Erythroblast (primary cell): ENCODE data around the gene KCNJ1.

Source experiments
- GATA1 ChIP-seq: IDR thresholded peaks from 2 replicates; pipeline ENCODE4 v1.6.1; 2011; ENCODE audit warnings: low read depth, mild to moderate bottlenecking, control low read depth, low read length, moderate library complexity
- POLR2A ChIP-seq: IDR thresholded peaks from 2 replicates; pipeline ENCODE4 v1.6.1; 2011; ENCODE audit warnings: mild to moderate bottlenecking, low read length

DNA sequence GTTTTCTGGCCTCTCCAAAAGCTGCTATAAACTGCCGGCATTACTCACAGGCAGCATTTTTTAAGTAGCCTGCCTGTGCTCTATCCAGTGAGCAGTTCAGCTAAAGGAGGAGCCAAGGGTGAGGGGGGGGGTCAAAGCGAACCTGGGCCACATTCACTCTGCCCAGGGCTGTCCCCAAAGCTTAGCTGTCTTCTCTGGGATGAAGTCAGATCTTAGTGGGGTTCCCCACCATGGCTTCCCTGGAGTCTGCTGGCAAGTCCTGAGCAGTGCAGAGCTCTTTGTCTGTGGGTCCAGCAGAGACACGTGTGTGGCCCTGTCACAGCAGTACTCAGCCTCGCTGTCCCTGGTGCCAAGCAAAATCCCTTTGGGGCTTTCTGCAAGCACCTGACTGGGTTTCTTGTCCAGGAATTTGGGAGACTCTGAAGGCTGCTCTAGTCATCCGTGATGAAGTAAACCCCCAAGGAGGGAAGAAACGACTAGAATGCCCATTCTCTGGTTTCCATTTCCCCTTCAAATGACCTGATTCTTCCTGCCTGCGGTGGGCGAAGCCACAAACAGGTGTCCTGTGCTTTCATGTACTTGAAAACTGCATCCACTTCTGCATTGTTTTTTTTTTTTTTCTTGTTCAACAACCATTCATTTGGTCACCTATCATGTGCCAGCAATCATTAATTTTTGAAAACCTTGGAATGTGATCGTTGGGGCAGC, 26.6 kb upstream of the KCNJ1 start:
- no peak for TF ChIP-seq POLR2A
- no peak for TF ChIP-seq GATA1
